MCF 10A (cell line): ENCODE data around the gene C1QC. TPM values are rescaled to one million over a fixed set of nuclear protein-coding genes. Genes with fewer than 3 reads are reported as not detected.

ENCODE experiments used
- BruUV-seq: library from RNA; stranded (reverse); fragments of 400-500 nt; replicated peaks from 2 replicates; lab custom pipeline; 2021; lab: Mats Ljungman, UMichigan
- CTCF ChIA-PET: fragments of 300-600 bp; sonication (Branson Sonifier 250); formaldehyde crosslinking; extraction: SDS; loops from one replicate; lab custom pipeline; 2021; ENCODE audit warnings: antibody characterized with exemption, inconsistent platforms; lab: Yijun Ruan, JAX
- POLR2A ChIA-PET: fragments of 300-600, 350-650 bp; sonication (Branson Sonifier 250); formaldehyde crosslinking; extraction: SDS; loops from one replicate; lab custom pipeline; 2020; ENCODE audit warnings: antibody characterized with exemption, inconsistent platforms; lab: Yijun Ruan, JAX
- DNase-seq: peaks from one replicate; pipeline ENCODE4 v3.0.0-alpha.2; 2018; ENCODE audit not compliant: unreplicated experiment
- H3K27ac Mint-ChIP-seq: one replicate; pipeline ENCODE4 v1.8.0; 2022; ENCODE audit warnings: mild to moderate bottlenecking, low read depth, mixed read lengths; ENCODE audit not compliant: unreplicated experiment
- H3K27me3 Mint-ChIP-seq: one replicate; pipeline ENCODE4 v1.8.0; 2022; ENCODE audit warnings: mixed read lengths; ENCODE audit not compliant: insufficient read depth, unreplicated experiment
- H3K36me3 Mint-ChIP-seq: one replicate; pipeline ENCODE4 v1.8.0; 2022; ENCODE audit warnings: mild to moderate bottlenecking, moderate library complexity, mixed read lengths; ENCODE audit not compliant: insufficient read depth, unreplicated experiment
- H3K4me1 Mint-ChIP-seq: one replicate; pipeline ENCODE4 v1.8.0; 2022; ENCODE audit warnings: mixed read lengths; ENCODE audit not compliant: insufficient read depth, unreplicated experiment
- H3K4me3 Mint-ChIP-seq: one replicate; pipeline ENCODE4 v1.8.0; 2022; ENCODE audit warnings: mild to moderate bottlenecking, moderate library complexity, mixed read lengths; ENCODE audit not compliant: unreplicated experiment
- H3K9me3 Mint-ChIP-seq: one replicate; pipeline ENCODE4 v1.8.0; 2022; ENCODE audit warnings: mixed read lengths; ENCODE audit not compliant: unreplicated experiment
- CTCF ChIP-seq: fragments of 200-600 bp; IDR thresholded peaks from one replicate; pipeline ENCODE4 v1.8.0; 2022; ENCODE audit warnings: antibody characterized with exemption, mild to moderate bottlenecking; ENCODE audit not compliant: unreplicated experiment
- intact Hi-C: fragments of 100-400 bp; cut with micrococcal nuclease; formaldehyde crosslinking; loops from 2 replicates; pipeline ENCODE4 v1.14.1; 2022
- total RNA-seq: library from RNA; stranded (reverse); gene quantifications from 2 replicates; pipeline ENCODE4 v1.2.3, GENCODE V29; 2022

The C1QC gene
- total RNA-seq, 1 experiment from 2014 or later, result not detected

- H3K36me3 Mint-ChIP-seq, result no peaks in the 10 kb centered on the region
- no peak overlapping the region for H3K27ac Mint-ChIP-seq
- peaks cover 89% of the 10 kb centered on the region for H3K27me3 Mint-ChIP-seq
- H3K4me1 Mint-ChIP-seq, result no peaks in the 10 kb centered on the region
- no peak overlapping the region for H3K4me3 Mint-ChIP-seq
- BruUV-seq, result no TSS peak
- POLR2A ChIA-PET, result no interaction called here
- H3K9me3 Mint-ChIP-seq, result no peaks in the 10 kb centered on the region
- no peak for TF ChIP-seq CTCF
- no peak for DNase-seq
- CTCF ChIA-PET, result no interaction called here
- intact Hi-C loops, result no loop called here
Measured at GRCh38 chr1:22629886-22630285, 13.5 kb upstream of the C1QC start.

- Mint-ChIP-seq H3K27ac (no peak overlapping the region), H3K36me3 (no peaks in the 10 kb centered on the region), H3K9me3 (no peaks in the 10 kb centered on the region), H3K4me3 (no peak overlapping the region), H3K4me1 (no peaks in the 10 kb centered on the region), H3K27me3 (peaks cover 72% of the 10 kb centered on the region)
- CTCF ChIA-PET, result interaction anchor here (0.5 to 1.5 kb wide), 7 partner anchors 8 to 863 kb away, joined by 3 to 7 read pairs (median 3); no protein-coding TSS in a partner anchor
- no TSS peak for BruUV-seq
- DNase-seq, result no peak
- intact Hi-C loops, result no loop called here
- POLR2A ChIA-PET, result interaction anchor here (1.0 kb wide), 1 partner anchor 21 kb away, joined by 3 read pairs; no protein-coding TSS in a partner anchor
- no peak for TF ChIP-seq CTCF
Measured at GRCh38 chr1:22633697-22634463, 9.6 kb upstream of the C1QC start.

- no peak for TF ChIP-seq CTCF
- Mint-ChIP-seq H3K4me3 (no peak overlapping the region), H3K9me3 (no peaks in the 10 kb centered on the region), H3K27ac (no peak overlapping the region), H3K27me3 (peaks cover 57% of the 10 kb centered on the region), H3K36me3 (no peaks in the 10 kb centered on the region), H3K4me1 (no peaks in the 10 kb centered on the region)
- intact Hi-C loops, result no loop called here
- DNase-seq, result no peak
- no TSS peak for BruUV-seq
- CTCF ChIA-PET, result interaction anchor here (0.5 to 0.6 kb wide), 4 partner anchors 8 to 718 kb away, joined by 3 read pairs; no protein-coding TSS in a partner anchor
- POLR2A ChIA-PET, result no interaction called here
Measured at GRCh38 chr1:22635436-22635835, 8.0 kb upstream of the C1QC start.

- peaks cover 52% of the 10 kb centered on the region for H3K27me3 Mint-ChIP-seq
- TF ChIP-seq CTCF, result no peak
- CTCF ChIA-PET, result no interaction called here
- POLR2A ChIA-PET, result interaction anchor here (0.6 kb wide), 1 partner anchor 553 kb away, joined by 3 read pairs; no protein-coding TSS in a partner anchor
- H3K9me3 Mint-ChIP-seq, result no peaks in the 10 kb centered on the region
- H3K4me1 Mint-ChIP-seq, result no peaks in the 10 kb centered on the region
- intact Hi-C loops, result no loop called here
- no peaks in the 10 kb centered on the region for H3K36me3 Mint-ChIP-seq
- no peak within 1 kb of the TSS for H3K27ac Mint-ChIP-seq
- no peak within 1 kb of the TSS for H3K4me3 Mint-ChIP-seq
- no TSS peak for BruUV-seq
- no peak for DNase-seq
Measured at GRCh38 chr1:22636353-22636752, 7.1 kb upstream of the C1QC start, which contains the start of gene C1QA. TSS of gene C1QA (plus strand) at chr1:22636628. CDS start at chr1:22637617, 989 bp downstream.
